GM19452 (cell line): Measurements from ENCODE around the gene TTLL7.

Source experiments
- ATAC-seq: cut with Tn5 transposase; IDR thresholded peaks from one replicate; pipeline ENCODE4 v1.9.1; 2021; ENCODE audit not compliant: unreplicated experiment

Gene TTLL7

DNA sequence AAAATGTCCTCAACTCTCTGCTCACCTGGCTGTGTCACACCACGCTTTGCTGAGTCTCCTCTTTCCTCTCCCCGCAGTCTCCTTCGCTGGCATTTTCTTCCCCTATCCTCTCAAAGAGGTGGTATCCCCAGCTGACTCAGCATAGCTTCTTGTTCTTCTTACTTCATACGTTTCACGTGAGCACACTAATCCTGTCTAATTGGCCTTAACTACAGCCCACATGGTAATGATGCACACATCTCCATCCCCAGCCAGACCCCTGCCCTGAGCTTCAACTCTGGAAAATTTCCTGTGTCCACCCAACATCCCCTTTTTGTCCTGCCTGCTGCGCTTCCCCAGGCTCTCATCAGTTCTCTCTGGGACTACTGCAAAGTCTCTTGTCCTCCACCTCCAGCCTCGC lies 169.8 kb downstream of the TTLL7 start:
- no peak for ATAC-seq

DNA sequence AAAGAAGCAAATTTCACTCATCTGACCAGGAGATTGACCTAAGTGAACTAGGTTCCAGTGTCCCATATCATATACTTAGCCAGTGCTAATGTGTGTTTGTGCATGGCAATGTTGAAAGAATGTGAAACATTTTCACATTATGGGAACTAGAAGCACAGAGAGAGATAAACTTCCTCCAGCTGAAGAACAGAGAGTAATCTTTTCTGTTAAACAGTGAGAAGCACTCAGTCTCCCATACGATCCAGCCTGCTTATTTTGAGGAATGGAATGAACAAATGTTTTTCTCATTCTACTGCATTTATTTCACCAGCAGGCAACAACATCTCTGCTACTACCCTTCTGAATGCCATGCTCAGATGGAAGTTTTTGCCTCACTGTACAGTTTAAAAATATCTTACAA lies 170.5 kb downstream of the TTLL7 start:
- ATAC-seq: no peak

DNA sequence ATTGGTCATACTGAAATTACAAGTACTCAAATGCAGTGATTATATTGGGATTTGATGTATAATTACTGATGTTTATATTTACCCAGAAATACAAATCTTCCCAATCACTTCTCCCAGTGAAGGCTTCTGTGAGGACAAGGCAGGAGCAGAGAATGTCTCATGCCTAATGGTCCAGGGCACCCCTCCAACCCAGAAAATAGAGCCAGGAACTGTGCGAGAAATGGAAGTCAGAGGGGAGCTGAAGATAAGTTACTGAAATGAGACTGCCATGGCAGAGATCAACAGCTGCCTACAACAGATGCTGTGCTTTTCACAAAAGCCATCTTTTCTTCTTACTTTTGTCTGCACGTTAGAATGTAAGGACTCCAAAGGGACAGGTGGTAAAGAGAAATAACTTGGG lies 171.2 kb downstream of the TTLL7 start:
- ATAC-seq: no peak

DNA sequence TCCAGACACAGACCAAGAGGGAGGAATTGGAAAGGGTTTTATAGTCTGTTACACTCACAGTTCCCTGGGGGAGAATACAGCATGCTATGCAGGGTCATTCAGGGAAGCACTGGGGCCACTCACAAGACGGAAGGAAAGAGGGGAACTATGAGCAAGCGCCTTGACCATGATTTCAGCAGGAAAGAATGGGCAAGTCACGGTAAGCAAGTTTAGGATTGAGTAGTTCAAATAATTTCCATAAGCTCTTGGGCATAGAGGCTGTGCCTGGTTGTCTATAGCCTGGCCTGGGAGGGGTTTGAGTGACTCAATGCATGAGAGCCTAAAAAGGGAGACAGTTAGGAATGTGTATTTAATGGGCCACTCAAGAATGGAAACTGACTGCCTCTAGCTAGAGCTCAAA lies 176.7 kb downstream of the TTLL7 start:
- ATAC-seq: no peak

DNA sequence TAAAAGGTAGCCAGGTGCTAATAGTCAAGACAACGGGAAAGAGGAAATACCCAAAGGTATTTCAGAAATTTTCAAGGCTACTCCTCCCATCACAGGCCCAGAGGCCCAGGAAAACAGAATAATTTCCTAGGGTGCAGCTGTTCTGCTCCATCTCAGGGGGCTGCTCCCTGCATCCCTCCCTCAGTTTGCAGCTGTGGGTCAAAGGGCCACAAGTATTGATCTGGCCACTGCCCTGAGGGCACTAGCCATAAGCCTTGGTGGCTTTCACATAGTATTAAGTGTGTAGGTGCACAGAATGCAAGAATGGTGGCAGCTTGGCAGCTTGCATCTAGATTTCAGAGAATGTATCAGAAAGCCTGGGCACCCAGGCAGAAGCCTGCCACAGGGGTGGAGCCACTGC lies 179.5 kb downstream of the TTLL7 start:
- no peak for ATAC-seq

DNA sequence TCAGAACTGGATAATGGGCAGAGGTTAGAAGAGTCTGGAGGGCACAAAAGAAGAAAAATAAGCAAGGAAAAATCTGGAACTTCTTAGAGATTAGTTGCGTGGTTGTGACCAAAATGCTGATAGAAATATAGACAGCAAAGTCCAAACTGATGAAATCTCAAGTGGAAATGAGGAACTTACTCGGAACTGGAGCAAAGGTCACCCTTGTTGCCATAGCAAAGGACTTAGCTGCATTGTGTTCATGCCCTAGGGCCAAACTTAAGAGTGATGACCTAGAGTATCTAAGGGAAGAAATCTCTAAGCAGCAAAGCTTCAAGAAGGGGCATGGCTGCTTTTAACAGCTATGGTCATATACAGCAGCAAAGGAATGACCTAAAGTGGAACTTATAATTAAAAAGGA lies 180.0 kb downstream of the TTLL7 start:
- no peak for ATAC-seq

DNA sequence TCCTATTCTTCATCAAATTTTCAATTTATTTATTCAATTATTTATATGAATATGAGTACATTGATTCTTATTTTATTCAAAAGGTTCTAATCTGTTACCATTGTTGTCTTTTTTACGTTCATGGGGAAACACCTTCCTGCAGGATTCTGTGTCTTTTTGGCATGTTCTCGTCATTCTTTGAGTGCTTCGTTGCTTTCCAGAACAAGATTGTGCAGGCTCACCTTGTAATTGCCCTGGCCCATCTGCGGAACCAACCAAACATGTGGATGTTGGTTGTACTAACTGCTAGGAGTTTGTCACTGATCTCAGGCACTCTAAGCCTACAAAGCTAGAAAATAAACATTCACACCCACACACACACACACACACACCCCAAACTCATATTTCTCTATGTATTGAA lies 182.1 kb downstream of the TTLL7 start:
- no peak for ATAC-seq

DNA sequence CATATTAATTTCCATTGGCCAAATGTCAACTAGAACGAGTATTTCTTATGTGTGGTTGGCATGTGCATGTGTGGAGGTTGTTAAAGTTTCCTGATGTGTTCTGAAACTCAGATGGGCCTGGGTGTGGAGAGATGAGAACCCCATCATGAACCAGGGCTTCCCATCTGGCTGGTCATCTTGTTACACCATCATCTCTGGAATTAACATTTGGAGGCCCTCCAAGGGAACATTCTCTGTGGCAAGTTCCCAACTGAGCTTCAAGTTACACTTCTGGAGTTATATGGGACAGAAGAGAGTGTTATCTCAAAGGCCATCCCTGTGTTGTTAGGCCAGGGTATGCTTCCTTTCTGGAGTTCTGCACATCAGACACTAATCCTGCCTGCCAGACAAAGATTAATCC lies 183.6 kb downstream of the TTLL7 start:
- no peak for ATAC-seq
